Pancreas (tissue), 10 donors: ENCODE data around the gene CCSER1. TPM values are rescaled to one million over a fixed set of nuclear protein-coding genes. Genes with fewer than 3 reads are reported as not detected.

Experiments
- ATAC-seq, 4 donors: fragments of 200-7000 bp; cut with Tn5 transposase; one replicate each; pipeline versions ENCODE4 v1.8.0 to v1.9.1; 2020; ENCODE audit warnings: mild to moderate bottlenecking in 4 of 4, moderate library complexity in 4 of 4
- DNase-seq, 6 donors: peaks; one replicate each; pipeline ENCODE4 v3.0.0-alpha.2; 2020
- FAIRE-seq: peaks from 2 replicates; lab custom pipeline; 2012; peaks lifted over from hg19 to GRCh38; lab: Jason Lieb, UNC
- H3K27ac ChIP-seq, 4 donors: fragments of 200-600 bp; sonication (generic); 1 replicate in 3 of 4; 2 replicates in 1 of 4; pipeline versions ENCODE4 v1.5.0 to v1.8.0; 2020
- H3K27me3 ChIP-seq, 4 donors: fragments of 200-600 bp; one replicate each; pipeline ENCODE4 v1.8.0; 2021
- H3K36me3 ChIP-seq, 3 donors: fragments of 200-600 bp; sonication (generic) in 1 of 3; one replicate each; pipeline versions ENCODE4 v1.5.0 to v1.8.0; 2020 to 2021
- H3K4me1 ChIP-seq, 3 donors: fragments of 200-600 bp; one replicate each; pipeline ENCODE4 v1.8.0; 2021
- H3K4me3 ChIP-seq, 4 donors: fragments of 200-600 bp; sonication (generic) in 2 of 4; one replicate each; pipeline versions ENCODE4 v1.5.0 to v1.8.0; 2020 to 2021
- H3K9me3 ChIP-seq, 4 donors: fragments of 200-600 bp; one replicate each; pipeline ENCODE4 v1.8.0; 2021
- WGBS, 2 donors: extraction: QIAGEN DNeasy Blood & Tissue Kit; methylation state at CpG; one replicate each; pipeline ENCODE4 v1.1.7; 2013; 5-methylcytosine and 5-hydroxymethylcytosine counted together
- intact Hi-C, 3 donors: fragments of 100-400 bp; cut with DNase I; formaldehyde crosslinking; loops; one replicate each; pipeline versions ENCODE4 v1.11.1 to v1.14.2; 2022
- polyA plus RNA-seq, 2 donors: library from polyadenylated mRNA; stranded (reverse); fragments of 200-250 nt; gene quantifications; one replicate each; pipeline ENCODE4 v1.2.3, GENCODE V29; 2013
- total RNA-seq, 6 donors: library from RNA; stranded (reverse); fragmentation: NEBNext Ultra II Directional in 4 of 6; extraction: Animal tissue kit (Norgen Biotek cat#: 25700) in 4 of 6; gene quantifications; one replicate each; pipeline versions ENCODE4 v1.2.1 to v1.2.4, GENCODE V29; 2021 to 2023
- TF ChIP-seq, protein P1 (sequence below), 4 donors: fragments of 200-600 bp; sonication (generic) in 3 of 4; IDR thresholded peaks; one replicate each; pipeline versions ENCODE4 v1.5.0 to v1.8.0; 2021; ENCODE audit warnings: antibody characterized with exemption in 4 of 4
- donor health status: healthy with polysubstance abuse.
- donor health status: DM: no; HTN: no; CAD: no; lungs with moderate emphysema.
- donor health status: DM: no; HTN: no; CAD: no.
- donor health status: control.
- donor health status: control.
- donor health status: Bipolar disorder and iron deficiency.
- donor health status: DM: yes; HTN: yes; CAD: no.
- donor health status: DM: no; HTN: no; CAD: no.
- donor health status: DM: no; HTN: no; CAD: no.
- donor health status: DM: yes; HTN: yes; CAD: no.

CCSER1 gene
- total and polyA plus RNA-seq, 8 donors = 0.99 to 12.7 (median 5.1) TPM

DNA sequence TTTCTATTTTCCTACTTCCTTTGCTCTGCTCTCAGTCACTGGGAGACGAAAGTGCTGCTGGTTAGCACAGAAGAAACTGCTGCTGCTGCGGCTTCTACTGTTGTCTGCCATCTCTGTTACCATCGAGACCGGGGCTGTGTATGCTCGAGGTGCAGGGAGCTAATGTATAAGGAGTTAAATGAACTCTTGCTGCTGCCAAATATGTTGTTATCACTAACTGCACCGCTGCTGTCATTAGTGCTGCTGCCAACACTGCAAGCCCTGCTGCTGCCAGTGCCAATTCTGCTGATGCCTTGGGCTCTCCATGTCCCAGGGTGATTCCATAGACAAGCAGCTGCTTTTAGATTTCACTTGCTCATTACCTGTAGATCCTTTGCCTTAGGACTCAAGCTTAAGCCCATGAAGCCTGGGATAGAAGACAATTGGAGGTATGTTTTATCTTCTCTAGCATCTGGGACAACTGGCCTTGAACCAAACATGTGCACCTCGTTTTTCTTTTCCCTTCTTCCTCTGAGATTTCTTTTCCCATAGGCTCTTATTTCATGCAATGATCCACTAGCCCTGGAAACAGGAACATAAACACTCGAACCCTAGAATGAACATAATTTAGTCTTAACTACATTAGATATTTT lies 107.8 kb downstream of the CCSER1 start:
- WGBS, 2 donors = 37 to 45% methylated on average over 8 of the region's 8 CpGs
- intact Hi-C loops = no loop called here

DNA sequence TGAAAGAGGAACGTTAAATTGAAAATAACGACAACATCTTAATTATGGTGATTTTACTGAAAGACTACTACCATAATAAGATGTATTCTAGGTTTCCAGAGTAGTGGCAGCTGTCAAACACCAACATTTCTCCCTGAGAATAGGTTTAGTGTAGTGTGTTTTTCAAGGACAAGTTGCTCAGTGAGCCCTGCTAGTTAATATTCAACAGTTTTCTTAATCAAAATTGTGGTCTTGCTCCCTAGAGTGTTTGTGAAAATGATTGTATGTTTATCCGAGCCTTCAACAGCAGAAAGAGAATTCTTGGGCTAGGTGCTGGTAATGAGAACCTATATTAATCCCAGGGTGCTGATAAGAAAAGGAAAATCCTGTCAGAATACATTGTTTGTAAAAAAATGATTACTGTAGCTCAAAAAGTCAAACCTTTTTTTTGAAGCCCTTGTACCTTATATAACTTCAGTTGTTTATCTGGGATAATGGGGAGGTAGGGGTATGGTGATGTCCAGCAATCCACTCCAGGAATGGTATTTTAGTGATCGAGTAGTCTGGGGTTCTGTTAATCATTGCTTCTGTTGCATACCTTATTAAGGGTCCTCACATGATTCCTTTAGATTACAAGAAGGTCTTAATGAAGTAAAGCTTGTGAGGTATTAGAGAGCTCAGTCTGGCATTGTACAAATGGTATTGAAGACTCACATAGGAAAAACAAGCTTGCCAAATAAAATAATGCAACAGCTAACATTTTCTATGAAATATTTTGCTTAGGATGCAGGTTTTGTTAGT lies 110.7 kb downstream of the CCSER1 start:
- Histone ChIP-seq H3K9me3 (no peaks in the 10 kb centered on the region), H3K27ac (no peak overlapping the region), H3K36me3 (no peaks in the 10 kb centered on the region), H3K4me3 (no peak overlapping the region), H3K4me1 (peaks cover 2 to 11% (median 8%) of the 10 kb centered on the region in 3 donors), H3K27me3 (no peaks in the 10 kb centered on the region)
- ATAC-seq (peak in 1 of 4 donors; percentile 45), FAIRE-seq (no peak), DNase-seq (no peak)
- TF ChIP-seq, protein P1, sequence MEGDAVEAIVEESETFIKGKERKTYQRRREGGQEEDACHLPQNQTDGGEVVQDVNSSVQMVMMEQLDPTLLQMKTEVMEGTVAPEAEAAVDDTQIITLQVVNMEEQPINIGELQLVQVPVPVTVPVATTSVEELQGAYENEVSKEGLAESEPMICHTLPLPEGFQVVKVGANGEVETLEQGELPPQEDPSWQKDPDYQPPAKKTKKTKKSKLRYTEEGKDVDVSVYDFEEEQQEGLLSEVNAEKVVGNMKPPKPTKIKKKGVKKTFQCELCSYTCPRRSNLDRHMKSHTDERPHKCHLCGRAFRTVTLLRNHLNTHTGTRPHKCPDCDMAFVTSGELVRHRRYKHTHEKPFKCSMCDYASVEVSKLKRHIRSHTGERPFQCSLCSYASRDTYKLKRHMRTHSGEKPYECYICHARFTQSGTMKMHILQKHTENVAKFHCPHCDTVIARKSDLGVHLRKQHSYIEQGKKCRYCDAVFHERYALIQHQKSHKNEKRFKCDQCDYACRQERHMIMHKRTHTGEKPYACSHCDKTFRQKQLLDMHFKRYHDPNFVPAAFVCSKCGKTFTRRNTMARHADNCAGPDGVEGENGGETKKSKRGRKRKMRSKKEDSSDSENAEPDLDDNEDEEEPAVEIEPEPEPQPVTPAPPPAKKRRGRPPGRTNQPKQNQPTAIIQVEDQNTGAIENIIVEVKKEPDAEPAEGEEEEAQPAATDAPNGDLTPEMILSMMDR (IDR thresholded peaks at IDR 0.05) = no peak
- intact Hi-C loops = no loop called here
- WGBS, 2 donors = 38 to 41% methylated on average over 4 of the region's 4 CpGs

More for the DNA sequence above, 107.8 kb downstream of the CCSER1 start:
- Histone ChIP-seq H3K27me3 (no peaks in the 10 kb centered on the region), H3K27ac (no peak overlapping the region), H3K4me1 (peaks cover 2 to 11% (median 8%) of the 10 kb centered on the region in 3 donors), H3K36me3 (no peaks in the 10 kb centered on the region), H3K9me3 (no peaks in the 10 kb centered on the region), H3K4me3 (peak overlapping the region in 1 of 4 donors; percentile 10)
- TF ChIP-seq, protein P1 (IDR thresholded peaks at IDR 0.05) = no peak
- FAIRE-seq (no peak), DNase-seq (peak in 3 of 6 donors; percentile 5 to 32 (median 19)), ATAC-seq (peak; percentile 65 to 84 (median 68))

DNA sequence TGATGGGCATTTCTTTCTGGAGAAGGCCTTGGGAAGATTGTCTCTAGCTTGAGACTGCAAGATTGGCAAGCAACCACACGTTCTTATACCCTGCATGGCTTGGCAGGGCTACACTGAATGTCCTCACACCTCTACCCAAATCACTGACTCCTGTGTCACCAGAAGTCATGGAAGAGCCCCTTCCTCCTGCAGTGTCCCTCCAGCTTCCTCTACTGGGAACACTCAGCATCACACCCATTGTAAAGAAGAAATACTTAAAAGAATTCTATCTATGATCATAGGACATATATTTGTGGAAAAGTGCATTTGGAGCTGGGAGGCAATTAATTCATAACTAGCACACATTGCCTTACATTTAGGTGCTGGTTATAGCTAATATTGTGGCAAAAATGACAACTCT lies 113.1 kb downstream of the CCSER1 start:
- FAIRE-seq = no peak
- peaks cover 4 to 11% (median 8%) of the 10 kb centered on the region in 3 donors for H3K4me1 ChIP-seq

DNA sequence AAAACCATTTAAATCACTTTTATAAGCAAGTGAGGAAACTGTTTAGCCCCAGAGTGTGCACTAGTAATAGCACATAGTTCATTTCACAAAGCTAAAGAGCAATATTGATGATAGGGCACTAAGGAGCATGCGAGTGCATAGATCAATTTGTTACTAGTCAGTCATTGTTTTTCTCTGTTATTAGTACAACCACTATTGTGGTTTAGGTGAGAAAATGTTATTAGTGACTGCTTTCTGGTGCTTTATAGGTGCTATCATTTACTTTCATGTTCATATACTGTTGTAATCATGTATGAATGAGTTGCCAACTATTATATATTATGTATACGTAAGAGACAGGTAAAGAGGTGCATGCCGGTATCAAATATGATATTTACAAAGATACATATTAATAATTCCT lies 113.8 kb downstream of the CCSER1 start:
- 94 to 95% methylated on average over 3 of the region's 3 CpGs for WGBS, 2 donors
- H3K27me3 ChIP-seq = no peaks in the 10 kb centered on the region
- peaks cover 10 to 13% (median 11%) of the 10 kb centered on the region in 3 donors for H3K4me1 ChIP-seq
- no peak for FAIRE-seq
- no peak for ATAC-seq
- no peak overlapping the region for H3K4me3 ChIP-seq
- no peak for DNase-seq
- H3K36me3 ChIP-seq = no peaks in the 10 kb centered on the region
- no peaks in the 10 kb centered on the region for H3K9me3 ChIP-seq
- H3K27ac ChIP-seq = no peak overlapping the region
- intact Hi-C loops = no loop called here
- TF ChIP-seq, protein P1 (IDR thresholded peaks at IDR 0.05) = no peak

More for the DNA sequence above, 113.1 kb downstream of the CCSER1 start:
- intact Hi-C loops = no loop called here
- Histone ChIP-seq H3K27ac (no peak overlapping the region), H3K9me3 (no peaks in the 10 kb centered on the region), H3K36me3 (no peaks in the 10 kb centered on the region), H3K4me3 (no peak overlapping the region), H3K27me3 (no peaks in the 10 kb centered on the region)
- no peak for ATAC-seq
- TF ChIP-seq, protein P1 (IDR thresholded peaks at IDR 0.05) = no peak
- DNase-seq = no peak
- WGBS, 2 donors = 23 to 47% methylated on average over 1 of the region's 1 CpG
